OCI-LY7 (cell line): Measurements from ENCODE around the gene TNFAIP8L2.

ENCODE experiments used
- EZH2phosphoT487 ChIP-seq: fragments of 200-600 bp; sonication (generic); IDR thresholded peaks from 2 replicates; pipeline ENCODE4 v1.6.1; 2018; ENCODE audit warnings: low read depth, borderline replicate concordance, mild to moderate bottlenecking, mixed run types, antibody characterized with exemption, low read length, moderate library complexity, mixed read lengths
- TF ChIP-seq, protein P1 (sequence below): fragments of 200-600 bp; sonication (generic); conservative IDR thresholded peaks from 2 replicates; pipeline ENCODE4 v1.5.1; 2014; ENCODE audit warnings: mild to moderate bottlenecking, antibody characterized with exemption, low read length, moderate library complexity, mixed read lengths

DNA sequence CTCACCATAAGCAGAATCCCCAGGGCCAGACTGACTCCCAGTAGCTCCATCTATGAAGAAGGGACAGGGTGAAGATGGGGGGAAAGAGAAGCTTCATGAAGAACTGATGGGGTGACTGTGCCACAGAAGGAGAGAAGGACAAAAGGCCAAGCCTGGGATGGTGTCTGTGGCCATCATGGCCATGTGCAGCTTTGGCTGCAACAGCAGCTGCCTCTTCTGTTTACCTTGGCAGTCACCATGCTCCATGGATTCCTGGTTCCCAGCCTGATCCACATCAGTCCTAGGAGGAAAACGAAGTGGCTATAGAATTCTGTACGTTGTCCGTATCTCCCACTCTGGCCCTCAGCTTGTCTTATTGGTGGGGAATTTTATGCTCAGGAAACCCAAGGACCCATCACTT, 22.1 kb upstream of the TNFAIP8L2 start:
- TF ChIP-seq, protein P1, sequence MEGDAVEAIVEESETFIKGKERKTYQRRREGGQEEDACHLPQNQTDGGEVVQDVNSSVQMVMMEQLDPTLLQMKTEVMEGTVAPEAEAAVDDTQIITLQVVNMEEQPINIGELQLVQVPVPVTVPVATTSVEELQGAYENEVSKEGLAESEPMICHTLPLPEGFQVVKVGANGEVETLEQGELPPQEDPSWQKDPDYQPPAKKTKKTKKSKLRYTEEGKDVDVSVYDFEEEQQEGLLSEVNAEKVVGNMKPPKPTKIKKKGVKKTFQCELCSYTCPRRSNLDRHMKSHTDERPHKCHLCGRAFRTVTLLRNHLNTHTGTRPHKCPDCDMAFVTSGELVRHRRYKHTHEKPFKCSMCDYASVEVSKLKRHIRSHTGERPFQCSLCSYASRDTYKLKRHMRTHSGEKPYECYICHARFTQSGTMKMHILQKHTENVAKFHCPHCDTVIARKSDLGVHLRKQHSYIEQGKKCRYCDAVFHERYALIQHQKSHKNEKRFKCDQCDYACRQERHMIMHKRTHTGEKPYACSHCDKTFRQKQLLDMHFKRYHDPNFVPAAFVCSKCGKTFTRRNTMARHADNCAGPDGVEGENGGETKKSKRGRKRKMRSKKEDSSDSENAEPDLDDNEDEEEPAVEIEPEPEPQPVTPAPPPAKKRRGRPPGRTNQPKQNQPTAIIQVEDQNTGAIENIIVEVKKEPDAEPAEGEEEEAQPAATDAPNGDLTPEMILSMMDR: no peak
- no peak for TF ChIP-seq EZH2phosphoT487
